Hepatocyte (in vitro differentiated cells): Measurements from ENCODE around the gene CWC25. TPM values are rescaled to one million over a fixed set of nuclear protein-coding genes. Genes with fewer than 3 reads are reported as not detected.

Source experiments
- DNase-seq: peaks from one replicate; pipeline ENCODE4 v3.0.0-alpha.2; 2016; ENCODE audit warnings: low spot score
- H2AFZ ChIP-seq: fragments of 200-600 bp; sonication (generic); 2 replicates; pipeline ENCODE4 v1.6.0; 2016; ENCODE audit warnings: antibody characterized with exemption, mild to moderate bottlenecking
- H3K27ac ChIP-seq: fragments of 200-600 bp; sonication (generic); 2 replicates; pipeline ENCODE4 v1.5.1; 2016; ENCODE audit warnings: mild to moderate bottlenecking
- H3K27me3 ChIP-seq: fragments of 200-600 bp; sonication (generic); 2 replicates; pipeline ENCODE4 v1.6.1; 2016
- H3K36me3 ChIP-seq: fragments of 200-600 bp; sonication (generic); replicated peaks from 2 replicates; pipeline ENCODE4 v1.5.1; 2016; ENCODE audit warnings: low read depth; ENCODE audit not compliant: insufficient read depth
- H3K4me1 ChIP-seq: fragments of 200-600 bp; sonication (generic); 2 replicates; pipeline ENCODE4 v1.5.1; 2016; ENCODE audit warnings: mild to moderate bottlenecking, moderate library complexity; ENCODE audit not compliant: insufficient read depth
- H3K4me2 ChIP-seq: fragments of 200-600 bp; sonication (generic); 2 replicates; pipeline ENCODE4 v1.6.0; 2016
- H3K4me3 ChIP-seq: fragments of 200-600 bp; sonication (generic); 2 replicates; pipeline ENCODE4 v1.5.1; 2016; ENCODE audit warnings: mild to moderate bottlenecking
- H3K79me2 ChIP-seq: fragments of 200-600 bp; sonication (generic); 2 replicates; pipeline ENCODE4 v1.6.0; 2017; ENCODE audit warnings: mild to moderate bottlenecking
- H3K9me2 ChIP-seq: fragments of 200-600 bp; sonication (generic); replicated peaks from 2 replicates; pipeline ENCODE4 v1.6.0; 2017; ENCODE audit warnings: mild to moderate bottlenecking; ENCODE audit not compliant: insufficient read depth
- H3K9me3 ChIP-seq: fragments of 200-600 bp; sonication (generic); 2 replicates; pipeline ENCODE4 v1.5.1; 2016; ENCODE audit warnings: low read depth, mild to moderate bottlenecking
- H4K20me1 ChIP-seq: fragments of 200-600 bp; sonication (generic); 2 replicates; pipeline ENCODE4 v1.6.0; 2016; ENCODE audit warnings: mild to moderate bottlenecking; ENCODE audit not compliant: insufficient read depth, poor library complexity, severe bottlenecking
- CTCF ChIP-seq: fragments of 200-600 bp; sonication (generic); IDR thresholded peaks from 2 replicates; pipeline ENCODE4 v1.5.1; 2016; ENCODE audit warnings: antibody characterized with exemption, mild to moderate bottlenecking; ENCODE audit not compliant: poor library complexity
- EZH2 ChIP-seq: fragments of 200-600 bp; sonication (generic); IDR thresholded peaks from 2 replicates; pipeline ENCODE4 v1.6.1; 2016; ENCODE audit warnings: antibody characterized with exemption, mild to moderate bottlenecking, borderline replicate concordance
- EZH2phosphoT487 ChIP-seq: fragments of 200-600 bp; sonication (generic); IDR thresholded peaks from one replicate; pipeline ENCODE4 v1.6.1; 2018; ENCODE audit warnings: antibody characterized with exemption, mild to moderate bottlenecking, low read depth, moderate library complexity; ENCODE audit not compliant: unreplicated experiment, severe bottlenecking
- WGBS: methylation state at CpG from one replicate; pipeline ENCODE4 v1.1.6; 2016; ENCODE audit warnings: low lambda C conversion rate; ENCODE audit errors: missing lambda C conversion rate; 5-methylcytosine and 5-hydroxymethylcytosine counted together
- polyA plus RNA-seq: library from polyadenylated mRNA; unstranded; fragments of >200 nt; fragmentation: Nextera tagmentation; extraction: Ambion mirVana; gene quantifications from 2 replicates; pipeline ENCODE4 v1.2.1, GENCODE V29; 2016
- total RNA-seq: library from RNA; depleted of rRNA; stranded (reverse); fragments of >200 nt; gene quantifications from 2 replicates; pipeline ENCODE4 v1.2.3, GENCODE V29; 2014

The CWC25 gene
- total and polyA plus RNA-seq, 2 experiments from 2014 or later, result 10.0 to 18.5 TPM

- Histone ChIP-seq H4K20me1 (peaks cover 31% of the 10 kb centered on the region), H2AFZ (peak within 1 kb of the TSS; percentile 91), H3K36me3 (no peaks in the 10 kb centered on the region), H3K27ac (peak within 1 kb of the TSS; percentile 99), H3K27me3 (no peaks in the 10 kb centered on the region), H3K9me3 (no peaks in the 10 kb centered on the region), H3K79me2 (peaks cover 47% of the 10 kb centered on the region), H3K4me3 (peak within 1 kb of the TSS; percentile 98), H3K9me2 (no peaks in the 10 kb centered on the region), H3K4me2 (peak within 1 kb of the TSS; percentile 89), H3K4me1 (peaks cover 27% of the 10 kb centered on the region)
- DNase-seq, result peak; percentile 96
- WGBS, result under 1% methylated on average over 48 of the region's 73 CpGs
- TF ChIP-seq EZH2phosphoT487 (no peak), EZH2 (no peak), CTCF (no peak)
Measured at GRCh38 chr17:38869526-38870258, 44.6 kb upstream of the CWC25 start, which contains the start of gene LASP1. Gene LASP1, plus strand, starts transcription at chr17:38870058. Its CDS starts 132 bp downstream, at chr17:38870190.

GRCh38 chr17:38868817-38869525 is 43.9 kb upstream of the CWC25 start:
- no peaks in the 10 kb centered on the region for H3K27me3 ChIP-seq
- DNase-seq, result peak; percentile 94
- H4K20me1 ChIP-seq, result peaks cover 23% of the 10 kb centered on the region
- peak overlapping the region; percentile 99 for H3K27ac ChIP-seq
- peak overlapping the region; percentile 89 for H3K4me2 ChIP-seq
- 3% methylated on average over 26 of the region's 26 CpGs for WGBS
- H3K9me2 ChIP-seq, result no peaks in the 10 kb centered on the region
- peaks cover 20% of the 10 kb centered on the region for H3K4me1 ChIP-seq
- peak overlapping the region; percentile 98 for H3K4me3 ChIP-seq
- no peaks in the 10 kb centered on the region for H3K9me3 ChIP-seq
- no peaks in the 10 kb centered on the region for H3K36me3 ChIP-seq
- H3K79me2 ChIP-seq, result peaks cover 40% of the 10 kb centered on the region
- TF ChIP-seq CTCF (peak; percentile 26), EZH2phosphoT487 (no peak), EZH2 (no peak)
- peak overlapping the region; percentile 91 for H2AFZ ChIP-seq

- Histone ChIP-seq H3K36me3 (no peaks in the 10 kb centered on the region), H3K4me3 (peak overlapping the region; percentile 98), H3K4me1 (peaks cover 12% of the 10 kb centered on the region), H3K4me2 (peak overlapping the region; percentile 89), H3K9me2 (no peaks in the 10 kb centered on the region), H2AFZ (peak overlapping the region; percentile 59), H3K79me2 (peaks cover 32% of the 10 kb centered on the region), H3K9me3 (no peaks in the 10 kb centered on the region), H4K20me1 (peaks cover 16% of the 10 kb centered on the region), H3K27ac (peak overlapping the region; percentile 99), H3K27me3 (no peaks in the 10 kb centered on the region)
- TF ChIP-seq EZH2phosphoT487 (no peak), EZH2 (no peak)
- WGBS, result 5% methylated on average over 25 of the region's 25 CpGs
- peak; percentile 68 for DNase-seq
Measured at GRCh38 chr17:38867968-38868816, 43.1 kb upstream of the CWC25 start.
